RWPE2 (cell line): Measurements from ENCODE around the gene IL20RB.

Experiments used
- ATAC-seq: fragments of 200-7000 bp; cut with Tn5 transposase; 3 replicates; pipeline ENCODE4 v1.9.1; 2021; ENCODE audit warnings: low read depth
- DNase-seq: peaks from one replicate; pipeline ENCODE4 v3.0.0-alpha.2; 2020; ENCODE audit warnings: low spot score
- H3K27ac ChIP-seq: fragments of 450-650 bp; 2 replicates; pipeline ENCODE4 v1.5.1; 2017; ENCODE audit warnings: mild to moderate bottlenecking; ENCODE audit not compliant: poor library complexity, severe bottlenecking
- H3K27me3 ChIP-seq: fragments of 250-450 bp; sonication (Bioruptor Pico); 2 replicates; pipeline ENCODE4 v1.5.1; 2021; ENCODE audit warnings: mild to moderate bottlenecking, moderate library complexity; ENCODE audit not compliant: insufficient read depth, poor library complexity, severe bottlenecking
- H3K36me3 ChIP-seq: fragments of 250-450 bp; sonication (Bioruptor Pico); 2 replicates; pipeline ENCODE4 v1.5.1; 2020; ENCODE audit warnings: low read depth, mild to moderate bottlenecking, moderate library complexity
- H3K4me1 ChIP-seq: fragments of 250-450 bp; sonication (Bioruptor Pico); 2 replicates; pipeline ENCODE4 v1.5.1; 2021; ENCODE audit warnings: mild to moderate bottlenecking, moderate library complexity; ENCODE audit not compliant: insufficient read depth, poor library complexity, severe bottlenecking
- H3K4me3 ChIP-seq: fragments of 250-450 bp; sonication (Bioruptor Pico); 2 replicates; pipeline ENCODE4 v1.5.1; 2021; ENCODE audit warnings: mild to moderate bottlenecking, moderate library complexity; ENCODE audit not compliant: severe bottlenecking
- H3K9me3 ChIP-seq: fragments of 250-450 bp; sonication (Bioruptor Pico); 2 replicates; pipeline ENCODE4 v1.5.1; 2021; ENCODE audit warnings: mild to moderate bottlenecking, moderate library complexity; ENCODE audit not compliant: severe bottlenecking
- TF ChIP-seq, protein P1 (sequence below): fragments of 450-650 bp; IDR thresholded peaks from one replicate; pipeline ENCODE4 v1.5.1; 2017; ENCODE audit warnings: mild to moderate bottlenecking, moderate library complexity; ENCODE audit not compliant: poor library complexity, severe bottlenecking

The IL20RB gene

DNA sequence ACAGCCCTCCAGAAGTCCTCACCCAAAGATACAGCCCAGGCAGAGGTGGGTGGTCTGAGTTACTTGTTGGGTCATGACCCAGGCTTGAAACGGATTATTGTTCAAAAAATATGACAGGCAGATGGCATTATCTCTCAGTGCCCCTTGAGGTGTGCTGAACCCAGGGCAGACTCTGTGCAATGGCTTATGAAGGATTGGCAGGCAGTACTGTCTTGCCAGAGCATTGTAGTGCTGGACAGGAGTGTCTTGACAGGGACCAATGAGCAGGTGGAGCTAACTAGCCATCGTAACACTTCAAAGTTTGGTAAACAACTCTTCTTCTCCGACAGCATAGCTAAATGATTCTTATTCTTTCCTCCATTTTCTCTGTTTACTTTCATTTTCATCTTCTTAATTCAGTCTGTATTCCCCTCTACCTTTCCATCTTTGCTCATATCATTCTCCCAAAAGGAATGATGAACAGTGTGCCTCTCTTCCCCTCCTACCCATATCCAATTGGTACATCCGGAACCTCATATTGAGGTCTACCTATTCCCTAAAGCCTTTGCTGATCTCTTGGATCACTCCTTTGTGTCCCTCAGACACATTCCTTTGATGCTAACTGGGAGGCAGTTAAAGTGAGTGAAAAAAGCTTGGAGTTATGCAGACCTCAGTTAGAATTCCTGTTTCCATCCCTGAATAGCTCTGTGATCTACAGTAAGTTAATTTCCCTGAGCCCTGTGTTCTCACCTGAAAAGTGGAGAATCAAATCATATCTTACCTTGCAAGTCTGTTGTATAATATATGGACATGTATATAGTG lies 2.6 kb upstream of the IL20RB start:
- Histone ChIP-seq H3K4me3 (no peak overlapping the region), H3K9me3 (no peaks in the 10 kb centered on the region), H3K36me3 (peaks cover 21% of the 10 kb centered on the region), H3K27me3 (no peaks in the 10 kb centered on the region), H3K27ac (peak overlapping the region; percentile 99), H3K4me1 (peaks cover 68% of the 10 kb centered on the region)
- ATAC-seq (no peak; the same call in 2 of the 3 replicates), DNase-seq (no peak)
- TF ChIP-seq, protein P1, sequence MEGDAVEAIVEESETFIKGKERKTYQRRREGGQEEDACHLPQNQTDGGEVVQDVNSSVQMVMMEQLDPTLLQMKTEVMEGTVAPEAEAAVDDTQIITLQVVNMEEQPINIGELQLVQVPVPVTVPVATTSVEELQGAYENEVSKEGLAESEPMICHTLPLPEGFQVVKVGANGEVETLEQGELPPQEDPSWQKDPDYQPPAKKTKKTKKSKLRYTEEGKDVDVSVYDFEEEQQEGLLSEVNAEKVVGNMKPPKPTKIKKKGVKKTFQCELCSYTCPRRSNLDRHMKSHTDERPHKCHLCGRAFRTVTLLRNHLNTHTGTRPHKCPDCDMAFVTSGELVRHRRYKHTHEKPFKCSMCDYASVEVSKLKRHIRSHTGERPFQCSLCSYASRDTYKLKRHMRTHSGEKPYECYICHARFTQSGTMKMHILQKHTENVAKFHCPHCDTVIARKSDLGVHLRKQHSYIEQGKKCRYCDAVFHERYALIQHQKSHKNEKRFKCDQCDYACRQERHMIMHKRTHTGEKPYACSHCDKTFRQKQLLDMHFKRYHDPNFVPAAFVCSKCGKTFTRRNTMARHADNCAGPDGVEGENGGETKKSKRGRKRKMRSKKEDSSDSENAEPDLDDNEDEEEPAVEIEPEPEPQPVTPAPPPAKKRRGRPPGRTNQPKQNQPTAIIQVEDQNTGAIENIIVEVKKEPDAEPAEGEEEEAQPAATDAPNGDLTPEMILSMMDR = no peak

- no peaks in the 10 kb centered on the region for H3K9me3 ChIP-seq
- no peaks in the 10 kb centered on the region for H3K27me3 ChIP-seq
- TF ChIP-seq, protein P1 = no peak
- ATAC-seq = peak; percentile 55
- H3K4me1 ChIP-seq = peaks cover 72% of the 10 kb centered on the region
- no peak overlapping the region for H3K4me3 ChIP-seq
- H3K36me3 ChIP-seq = peaks cover 24% of the 10 kb centered on the region
- DNase-seq = no peak
- peak overlapping the region; percentile 99 for H3K27ac ChIP-seq
These were observed 2.0 kb upstream of the IL20RB start for GRCh38 chr3:136955813-136956212.

DNA sequence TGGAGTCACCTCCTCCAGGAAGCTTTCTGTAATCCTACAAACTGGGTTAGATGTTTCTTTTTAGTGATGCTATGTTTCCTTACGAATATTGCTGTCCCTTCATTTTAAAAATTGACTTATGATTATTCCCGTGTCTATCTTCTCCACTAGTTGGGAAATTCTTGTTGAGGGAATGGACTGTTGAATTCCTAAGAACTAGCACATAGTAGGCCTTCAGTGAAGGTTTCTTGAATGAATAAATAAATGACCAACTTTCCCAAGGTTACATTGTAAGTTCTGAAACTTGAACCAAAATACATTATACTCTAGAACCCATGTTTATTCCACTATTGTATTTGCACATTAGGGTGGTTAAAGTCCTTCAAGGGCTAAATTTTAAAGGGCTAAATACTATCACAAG lies 812 bp upstream of the IL20RB start:
- Histone ChIP-seq H3K4me1 (peaks cover 78% of the 10 kb centered on the region), H3K27ac (peak overlapping the region; percentile 99)
- DNase-seq = no peak

GRCh38 chr3:136958939-136959338 lies 1.2 kb downstream of the IL20RB start:
- no peak for DNase-seq
- H3K27me3 ChIP-seq = no peaks in the 10 kb centered on the region
- TF ChIP-seq, protein P1 = no peak
- peaks cover 75% of the 10 kb centered on the region for H3K4me1 ChIP-seq
- H3K9me3 ChIP-seq = no peaks in the 10 kb centered on the region
- peak overlapping the region; percentile 99 for H3K27ac ChIP-seq
- peaks cover 43% of the 10 kb centered on the region for H3K36me3 ChIP-seq
- ATAC-seq = no peak
- H3K4me3 ChIP-seq = peak overlapping the region; percentile 45

More for the DNA sequence above, 812 bp upstream of the IL20RB start:
- Histone ChIP-seq H3K9me3 (no peaks in the 10 kb centered on the region), H3K27me3 (no peaks in the 10 kb centered on the region), H3K36me3 (peaks cover 31% of the 10 kb centered on the region), H3K4me3 (no peak overlapping the region)
- TF ChIP-seq, protein P1 = no peak
- ATAC-seq = no peak

DNA sequence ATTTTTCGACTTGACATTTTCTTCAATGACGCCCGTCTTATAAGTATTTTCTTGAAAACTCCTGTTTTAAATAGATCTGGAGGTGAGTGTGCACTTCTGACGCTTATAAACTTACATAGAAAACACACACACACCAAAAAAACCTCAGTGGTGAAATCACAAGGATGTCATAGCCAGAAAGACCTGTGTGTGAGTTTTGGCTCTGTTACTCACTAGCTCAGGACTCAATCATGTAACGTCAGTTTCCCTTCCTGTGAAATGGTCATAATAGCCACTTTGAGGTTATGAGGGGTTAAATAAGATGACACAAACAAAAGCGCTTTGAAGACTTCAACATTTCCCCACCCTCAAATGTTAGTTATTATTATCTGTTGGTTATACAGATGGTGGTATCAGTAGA lies 1.8 kb downstream of the IL20RB start:
- H3K4me3 ChIP-seq = peak overlapping the region; percentile 45
- no peaks in the 10 kb centered on the region for H3K27me3 ChIP-seq
- DNase-seq (no peak), ATAC-seq (no peak)
- H3K9me3 ChIP-seq = no peaks in the 10 kb centered on the region
- TF ChIP-seq, protein P1 = no peak
- H3K4me1 ChIP-seq = peaks cover 69% of the 10 kb centered on the region
- peak overlapping the region; percentile 99 for H3K27ac ChIP-seq
- peaks cover 43% of the 10 kb centered on the region for H3K36me3 ChIP-seq
